ENCODE results near the gene PALM2AKAP2.

PALM2AKAP2 gene

DNA sequence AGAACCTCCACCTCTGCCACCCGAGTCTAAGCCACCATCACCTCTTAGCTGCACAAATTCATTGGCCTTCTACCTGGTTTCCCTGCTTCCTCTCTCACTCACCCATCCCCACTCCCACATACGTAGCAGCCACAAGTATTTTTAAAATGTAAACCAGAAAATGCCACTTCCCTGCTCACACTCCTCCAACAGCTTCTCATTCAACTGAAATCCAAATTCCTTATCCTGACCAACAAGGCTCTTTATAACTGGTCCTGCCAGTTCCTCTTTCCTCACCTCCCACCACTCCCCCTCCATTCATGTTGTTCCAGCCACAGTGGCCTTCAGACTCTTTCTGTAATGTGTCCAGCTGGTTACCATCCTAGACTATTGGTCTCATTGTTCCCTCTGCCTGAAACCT, 25.0 kb upstream of the PALM2AKAP2 start:
- WGBS, 2 donors (ENCODE audit: extremely low coverage in 2 of 2, insufficient read length in 2 of 2, insufficient replicate concordance in 1 of 2): no CpG with 5 or more reads among the region's 2 CpGs
- no peak overlapping the region for H2BK5ac ChIP-seq (ENCODE audit: low read length)

DNA sequence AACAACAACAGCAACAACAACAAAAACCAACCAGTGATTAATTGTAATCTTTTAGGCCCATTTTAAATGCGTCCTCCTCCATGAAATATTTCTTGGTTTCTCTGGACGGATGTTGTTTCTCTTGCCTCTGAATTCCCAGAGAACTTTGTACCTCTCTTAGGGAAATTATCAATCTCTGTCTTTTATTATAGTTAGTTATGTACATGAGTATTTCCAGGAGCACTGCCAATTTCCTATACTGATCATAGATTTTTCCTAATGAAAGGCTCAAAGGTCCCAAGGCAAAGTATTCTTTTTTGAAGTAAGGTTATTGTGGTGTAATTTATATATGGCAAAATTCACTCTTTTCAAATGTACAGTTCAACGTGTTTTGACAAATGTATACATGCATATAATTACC, 20.4 kb upstream of the PALM2AKAP2 start:
- H3K9me3 ChIP-seq (replicated peaks in 1 of 2; ENCODE audit: control insufficient read depth in 2 of 2, insufficient read depth in 1 of 2, low read depth in 1 of 2, low read length in 2 of 2): no peaks in the 10 kb centered on the region
- H4K8ac ChIP-seq (ENCODE audit: low read depth, low read length): no peak overlapping the region
- H3K27me3 ChIP-seq (ENCODE audit: control insufficient read depth in 3 of 3, insufficient read depth in 3 of 3, low read depth in 1 of 3, low read length in 3 of 3): peaks cover 0 to 6% (median 0%) of the 10 kb centered on the region in 3 experiments
- no peaks in the 10 kb centered on the region for H3K79me1 ChIP-seq (ENCODE audit: low read depth, low read length)
- no peak overlapping the region for H2BK5ac ChIP-seq (ENCODE audit: low read length)
- no peak overlapping the region for H2BK15ac ChIP-seq (ENCODE audit: low read length)
- no peaks in the 10 kb centered on the region for H3K36me3 ChIP-seq (replicated peaks in 1 of 2; ENCODE audit: control insufficient read depth in 2 of 2, insufficient read depth in 2 of 2, low read length in 2 of 2)
- no peak for DNase-seq (ENCODE audit: low spot score)
- no peak overlapping the region for H3K14ac ChIP-seq (ENCODE audit: low read length)
- H2AK5ac ChIP-seq (ENCODE audit: low read depth, low read length): no peak overlapping the region
- no peak overlapping the region for H2BK12ac ChIP-seq (ENCODE audit: low read length)
- H3K4ac ChIP-seq (ENCODE audit: low read length): no peak overlapping the region
- H3K9ac ChIP-seq (ENCODE audit: low read depth, low read length, poor library complexity): no peak overlapping the region
- no peak overlapping the region for H3K4me2 ChIP-seq (ENCODE audit: insufficient read depth, low read length, poor library complexity, severe bottlenecking)
- H4K91ac ChIP-seq (ENCODE audit: low read depth, low read length, poor library complexity): no peak overlapping the region
- no CpG with 5 or more reads among the region's 3 CpGs for WGBS, 2 donors (ENCODE audit: extremely low coverage in 2 of 2, insufficient read length in 2 of 2, insufficient replicate concordance in 1 of 2)
- H2AFZ ChIP-seq (ENCODE audit: low read length): no peak overlapping the region
- peaks cover 0 to 3% of the 10 kb centered on the region in 2 donors for H3K4me1 ChIP-seq (ENCODE audit: control insufficient read depth in 2 of 2, insufficient read depth in 1 of 2, low read depth in 1 of 2, low read length in 2 of 2)
- H3K18ac ChIP-seq (ENCODE audit: low read length): no peak overlapping the region
- H3K4me3 ChIP-seq (ENCODE audit: low read length in 2 of 2): no peak overlapping the region
- no peak overlapping the region for H2BK120ac ChIP-seq (ENCODE audit: low read depth, low read length)
- H3K23ac ChIP-seq (ENCODE audit: low read depth, low read length, poor library complexity): no peak overlapping the region
- H3K27ac ChIP-seq (replicated peaks; ENCODE audit: low read length): no peak overlapping the region

More for the DNA sequence above, 25.0 kb upstream of the PALM2AKAP2 start:
- Histone ChIP-seq H3K27me3 (ENCODE audit: control insufficient read depth in 3 of 3, insufficient read depth in 3 of 3, low read depth in 1 of 3, low read length in 3 of 3) (peaks cover 0 to 12% (median 0%) of the 10 kb centered on the region in 3 experiments), H2BK120ac (ENCODE audit: low read depth, low read length) (no peak overlapping the region), H3K4ac (ENCODE audit: low read length) (no peak overlapping the region), H3K23ac (ENCODE audit: low read depth, low read length, poor library complexity) (no peak overlapping the region), H3K9me3 (replicated peaks in 1 of 2; ENCODE audit: control insufficient read depth in 2 of 2, insufficient read depth in 1 of 2, low read depth in 1 of 2, low read length in 2 of 2) (no peaks in the 10 kb centered on the region), H4K91ac (ENCODE audit: low read depth, low read length, poor library complexity) (no peak overlapping the region), H2BK15ac (ENCODE audit: low read length) (no peak overlapping the region), H3K27ac (replicated peaks; ENCODE audit: low read length) (no peak overlapping the region), H3K4me2 (ENCODE audit: insufficient read depth, low read length, poor library complexity, severe bottlenecking) (no peak overlapping the region), H2AK5ac (ENCODE audit: low read depth, low read length) (no peak overlapping the region), H3K18ac (ENCODE audit: low read length) (no peak overlapping the region), H3K4me1 (ENCODE audit: control insufficient read depth in 2 of 2, insufficient read depth in 1 of 2, low read depth in 1 of 2, low read length in 2 of 2) (peaks cover 2 to 3% of the 10 kb centered on the region in 2 donors), H3K9ac (ENCODE audit: low read depth, low read length, poor library complexity) (no peak overlapping the region), H2BK12ac (ENCODE audit: low read length) (no peak overlapping the region), H3K4me3 (ENCODE audit: low read length in 2 of 2) (no peak overlapping the region), H3K14ac (ENCODE audit: low read length) (no peak overlapping the region), H2AFZ (ENCODE audit: low read length) (no peak overlapping the region), H3K79me1 (ENCODE audit: low read depth, low read length) (no peaks in the 10 kb centered on the region), H4K8ac (ENCODE audit: low read depth, low read length) (no peak overlapping the region), H3K36me3 (replicated peaks in 1 of 2; ENCODE audit: control insufficient read depth in 2 of 2, insufficient read depth in 2 of 2, low read length in 2 of 2) (no peaks in the 10 kb centered on the region)
- no peak for DNase-seq (ENCODE audit: low spot score)

DNA sequence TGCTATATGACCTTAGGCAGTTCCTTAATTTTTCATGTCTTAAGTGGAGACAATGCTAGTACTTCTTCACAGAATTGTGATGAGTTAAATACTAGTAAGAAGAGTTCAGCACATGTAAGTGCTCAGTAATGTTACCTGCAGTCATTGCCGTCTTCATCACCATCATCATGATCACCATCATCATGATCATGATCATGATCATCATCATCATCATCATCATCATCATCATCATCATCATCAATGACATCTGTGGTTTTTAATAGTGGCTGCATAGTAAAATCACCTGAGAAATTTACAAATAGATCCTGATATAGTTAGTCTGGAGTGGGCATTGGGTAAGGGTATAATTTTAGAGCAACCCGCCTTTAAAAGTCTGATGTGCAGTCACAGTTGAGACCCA, 14.7 kb upstream of the PALM2AKAP2 start:
- Histone ChIP-seq H3K27ac (replicated peaks; ENCODE audit: low read length) (no peak overlapping the region), H4K91ac (ENCODE audit: low read depth, low read length, poor library complexity) (no peak overlapping the region), H2AFZ (ENCODE audit: low read length) (no peak overlapping the region), H3K36me3 (replicated peaks in 1 of 2; ENCODE audit: control insufficient read depth in 2 of 2, insufficient read depth in 2 of 2, low read length in 2 of 2) (no peaks in the 10 kb centered on the region), H3K4me2 (ENCODE audit: insufficient read depth, low read length, poor library complexity, severe bottlenecking) (no peak overlapping the region), H3K4ac (ENCODE audit: low read length) (no peak overlapping the region), H2BK15ac (ENCODE audit: low read length) (no peak overlapping the region), H3K9ac (ENCODE audit: low read depth, low read length, poor library complexity) (no peak overlapping the region), H2BK5ac (ENCODE audit: low read length) (no peak overlapping the region), H3K79me1 (ENCODE audit: low read depth, low read length) (no peaks in the 10 kb centered on the region), H3K9me3 (replicated peaks in 1 of 2; ENCODE audit: control insufficient read depth in 2 of 2, insufficient read depth in 1 of 2, low read depth in 1 of 2, low read length in 2 of 2) (no peaks in the 10 kb centered on the region), H3K23ac (ENCODE audit: low read depth, low read length, poor library complexity) (no peak overlapping the region), H3K27me3 (ENCODE audit: control insufficient read depth in 3 of 3, insufficient read depth in 3 of 3, low read depth in 1 of 3, low read length in 3 of 3) (peaks cover 0 to 2% (median 0%) of the 10 kb centered on the region in 3 experiments), H3K4me1 (ENCODE audit: control insufficient read depth in 2 of 2, insufficient read depth in 1 of 2, low read depth in 1 of 2, low read length in 2 of 2) (peaks cover 0 to 12% of the 10 kb centered on the region in 2 donors), H4K8ac (ENCODE audit: low read depth, low read length) (no peak overlapping the region), H3K18ac (ENCODE audit: low read length) (no peak overlapping the region), H3K4me3 (ENCODE audit: low read length in 2 of 2) (no peak overlapping the region), H2AK5ac (ENCODE audit: low read depth, low read length) (no peak overlapping the region), H2BK120ac (ENCODE audit: low read depth, low read length) (no peak overlapping the region), H2BK12ac (ENCODE audit: low read length) (no peak overlapping the region), H3K14ac (ENCODE audit: low read length) (no peak overlapping the region)
- DNase-seq (ENCODE audit: low spot score): no peak
- no CpG with 5 or more reads among the region's 2 CpGs for WGBS, 2 donors (ENCODE audit: extremely low coverage in 2 of 2, insufficient read length in 2 of 2, insufficient replicate concordance in 1 of 2)

DNA sequence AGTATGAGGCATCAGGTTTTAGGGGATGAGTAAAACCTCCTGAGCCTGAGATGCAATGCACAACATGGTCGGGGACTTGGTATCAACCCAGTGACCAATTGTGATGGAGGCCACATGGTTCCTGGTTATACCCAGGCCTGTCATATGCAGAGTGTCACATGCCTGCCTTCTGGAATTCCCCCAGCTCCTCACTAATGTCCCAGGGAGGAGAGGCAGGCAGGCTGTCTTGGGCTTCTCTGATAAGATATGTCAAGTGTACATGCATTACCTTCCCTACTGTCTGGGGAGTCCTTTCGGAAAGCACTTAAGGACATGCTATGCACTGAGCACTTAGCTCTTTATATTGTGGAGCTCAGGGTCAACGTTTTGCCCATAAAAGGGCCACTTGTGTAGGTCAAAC, 14.2 kb upstream of the PALM2AKAP2 start:
- Histone ChIP-seq H3K27me3 (ENCODE audit: control insufficient read depth in 3 of 3, insufficient read depth in 3 of 3, low read depth in 1 of 3, low read length in 3 of 3) (peaks cover 0 to 2% (median 0%) of the 10 kb centered on the region in 3 experiments), H2AFZ (ENCODE audit: low read length) (no peak overlapping the region), H4K8ac (ENCODE audit: low read depth, low read length) (no peak overlapping the region), H2BK120ac (ENCODE audit: low read depth, low read length) (no peak overlapping the region), H3K18ac (ENCODE audit: low read length) (no peak overlapping the region), H2BK5ac (ENCODE audit: low read length) (no peak overlapping the region), H2AK5ac (ENCODE audit: low read depth, low read length) (no peak overlapping the region), H3K4ac (ENCODE audit: low read length) (no peak overlapping the region), H4K91ac (ENCODE audit: low read depth, low read length, poor library complexity) (no peak overlapping the region), H3K4me3 (ENCODE audit: low read length in 2 of 2) (no peak overlapping the region), H3K79me1 (ENCODE audit: low read depth, low read length) (no peaks in the 10 kb centered on the region), H2BK12ac (ENCODE audit: low read length) (no peak overlapping the region), H3K4me2 (ENCODE audit: insufficient read depth, low read length, poor library complexity, severe bottlenecking) (no peak overlapping the region), H3K23ac (ENCODE audit: low read depth, low read length, poor library complexity) (no peak overlapping the region), H3K36me3 (replicated peaks in 1 of 2; ENCODE audit: control insufficient read depth in 2 of 2, insufficient read depth in 2 of 2, low read length in 2 of 2) (no peaks in the 10 kb centered on the region), H3K27ac (replicated peaks; ENCODE audit: low read length) (no peak overlapping the region), H3K9ac (ENCODE audit: low read depth, low read length, poor library complexity) (no peak overlapping the region), H3K4me1 (ENCODE audit: control insufficient read depth in 2 of 2, insufficient read depth in 1 of 2, low read depth in 1 of 2, low read length in 2 of 2) (peaks cover 0 to 15% of the 10 kb centered on the region in 2 donors), H3K9me3 (replicated peaks in 1 of 2; ENCODE audit: control insufficient read depth in 2 of 2, insufficient read depth in 1 of 2, low read depth in 1 of 2, low read length in 2 of 2) (no peaks in the 10 kb centered on the region), H2BK15ac (ENCODE audit: low read length) (no peak overlapping the region), H3K14ac (ENCODE audit: low read length) (no peak overlapping the region)
- no CpG with 5 or more reads among the region's 3 CpGs for WGBS, 2 donors (ENCODE audit: extremely low coverage in 2 of 2, insufficient read length in 2 of 2, insufficient replicate concordance in 1 of 2)
- no peak for DNase-seq (ENCODE audit: low spot score)
